A673 (cell line): ENCODE data around the gene DLK2. TPM values are rescaled to one million over a fixed set of nuclear protein-coding genes. Genes with fewer than 3 reads are reported as not detected.
"Not testable (repeated sequence)": the region's sequence is repeated elsewhere in the genome, so short reads cannot be mapped to it uniquely, and the experiment has no call there.

Source experiments
- BruUV-seq: library from RNA; stranded (reverse); fragments of 400-500 nt; replicated peaks from 2 replicates; lab custom pipeline; 2021; lab: Mats Ljungman, UMichigan
- CTCF ChIA-PET: fragments of 300-600 bp; sonication (Branson Sonifier 250); formaldehyde crosslinking; loops from one replicate; lab custom pipeline; 2022; ENCODE audit warnings: antibody characterized with exemption; lab: Charles Lee
- POLR2A ChIA-PET: fragments of 300-600 bp; sonication (Branson Sonifier 250); formaldehyde crosslinking; loops from one replicate; lab custom pipeline; 2022; ENCODE audit warnings: antibody characterized with exemption; ENCODE audit not compliant: low non-redundant PET; lab: Charles Lee
- DNase-seq: peaks from one replicate; pipeline ENCODE4 v3.0.0-alpha.2; 2015; ENCODE audit warnings: low spot score
- H3K27ac ChIP-seq: fragments of 200-600 bp; sonication (generic); 2 replicates; pipeline ENCODE4 v1.5.1; 2016; ENCODE audit warnings: mixed run types, low read depth, mild to moderate bottlenecking, mixed read lengths, antibody characterized with exemption, low read length; ENCODE audit not compliant: poor library complexity, severe bottlenecking
- H3K27me3 ChIP-seq: fragments of 200-600 bp; sonication (generic); replicated peaks from 2 replicates; pipeline ENCODE4 v1.6.1; 2017; ENCODE audit warnings: mixed run types, low read depth, mild to moderate bottlenecking, mixed read lengths, antibody characterized with exemption, low read length; ENCODE audit not compliant: insufficient read depth, poor library complexity
- H3K36me3 ChIP-seq: fragments of 200-600 bp; sonication (generic); 2 replicates; pipeline ENCODE4 v1.6.1; 2016; ENCODE audit warnings: mixed run types, mild to moderate bottlenecking, mixed read lengths, antibody characterized with exemption, low read length; ENCODE audit not compliant: insufficient read depth, poor library complexity, severe bottlenecking
- H3K4me1 ChIP-seq: fragments of 200-600 bp; sonication (generic); 2 replicates; pipeline ENCODE4 v1.6.1; 2017; ENCODE audit warnings: mixed run types, mild to moderate bottlenecking, mixed read lengths, antibody characterized with exemption, low read length; ENCODE audit not compliant: insufficient read depth, poor library complexity, severe bottlenecking
- H3K4me3 ChIP-seq: fragments of 200-600 bp; sonication (generic); 2 replicates; pipeline ENCODE4 v1.5.1; 2016; ENCODE audit warnings: low read depth, mixed run types, mild to moderate bottlenecking, mixed read lengths, low read length; ENCODE audit not compliant: poor library complexity, severe bottlenecking
- H3K9me3 ChIP-seq: fragments of 200-600 bp; sonication (generic); 2 replicates; pipeline ENCODE4 v1.6.1; 2016; ENCODE audit warnings: mixed run types, low read depth, mild to moderate bottlenecking, mixed read lengths, antibody characterized with exemption, low read length; ENCODE audit not compliant: poor library complexity, severe bottlenecking
- CTCF ChIP-seq: fragments of 300-800, 200-600 bp; sonication (generic); conservative IDR thresholded peaks from 2 replicates; pipeline ENCODE4 v1.5.1; 2017; ENCODE audit warnings: low read depth, mild to moderate bottlenecking, antibody characterized with exemption, low read length, moderate library complexity, mixed read lengths
- EZH2 ChIP-seq: fragments of 200-600 bp; sonication (generic); IDR thresholded peaks from 2 replicates; pipeline ENCODE4 v1.6.1; 2017; ENCODE audit warnings: borderline replicate concordance, low read depth, mild to moderate bottlenecking, mixed read lengths, antibody characterized with exemption, low read length; ENCODE audit not compliant: poor library complexity, severe bottlenecking
- intact Hi-C: fragments of 100-400 bp; cut with micrococcal nuclease; formaldehyde crosslinking; loops from one replicate; pipeline ENCODE4 v1.10.0; 2022; ENCODE audit not compliant: unreplicated experiment
- total RNA-seq: library from RNA; stranded (reverse); gene quantifications from 2 replicates; pipeline ENCODE4 v1.2.3, GENCODE V29; 2021

The DLK2 gene
- total RNA-seq, 1 experiment from 2014 or later: 0.67 TPM

GRCh38 chr6:43461936-43462335, 6.6 kb upstream of the DLK2 start:
- no peak overlapping the region for H3K4me3 ChIP-seq
- no peak overlapping the region for H3K27ac ChIP-seq
- POLR2A ChIA-PET: no interaction called here
- TF ChIP-seq EZH2: no peak
- no peak for TF ChIP-seq CTCF
- CTCF ChIA-PET: no interaction called here
- H3K4me1 ChIP-seq: peaks cover 2% of the 10 kb centered on the region
- no peak for DNase-seq
- intact Hi-C loops: no loop called here
- H3K27me3 ChIP-seq: no peaks in the 10 kb centered on the region
- no TSS peak for BruUV-seq
- no peaks in the 10 kb centered on the region for H3K36me3 ChIP-seq
- H3K9me3 ChIP-seq: no peaks in the 10 kb centered on the region

DNA sequence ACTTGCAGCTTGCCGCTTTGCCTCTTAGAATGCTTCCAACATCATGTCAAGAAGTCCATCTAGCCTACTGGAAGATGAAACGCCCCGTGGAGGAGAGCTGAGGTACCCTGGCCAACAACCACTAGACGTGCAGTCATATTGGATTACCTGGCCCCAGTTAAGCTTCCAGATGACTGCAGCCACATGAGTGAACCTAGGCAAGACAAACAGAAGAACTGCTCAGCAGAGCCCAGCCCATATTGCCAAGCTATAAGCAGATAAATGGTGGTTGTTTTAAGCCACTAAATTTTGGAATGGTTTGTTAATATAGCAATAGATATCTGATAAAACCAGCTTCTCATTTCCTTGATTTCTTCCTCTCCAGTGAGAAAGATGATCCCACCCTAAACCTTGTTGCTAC, 4.7 kb upstream of the DLK2 start:
- Histone ChIP-seq H3K9me3 (no peaks in the 10 kb centered on the region), H3K4me1 (peaks cover 6% of the 10 kb centered on the region), H3K36me3 (no peaks in the 10 kb centered on the region), H3K27me3 (no peaks in the 10 kb centered on the region), H3K27ac (no peak overlapping the region), H3K4me3 (no peak overlapping the region)
- BruUV-seq: no TSS peak
- intact Hi-C loops: no loop called here
- CTCF ChIA-PET: no interaction called here
- DNase-seq: no peak
- POLR2A ChIA-PET: no interaction called here
- TF ChIP-seq CTCF: no peak
- TF ChIP-seq EZH2: no peak

DNA sequence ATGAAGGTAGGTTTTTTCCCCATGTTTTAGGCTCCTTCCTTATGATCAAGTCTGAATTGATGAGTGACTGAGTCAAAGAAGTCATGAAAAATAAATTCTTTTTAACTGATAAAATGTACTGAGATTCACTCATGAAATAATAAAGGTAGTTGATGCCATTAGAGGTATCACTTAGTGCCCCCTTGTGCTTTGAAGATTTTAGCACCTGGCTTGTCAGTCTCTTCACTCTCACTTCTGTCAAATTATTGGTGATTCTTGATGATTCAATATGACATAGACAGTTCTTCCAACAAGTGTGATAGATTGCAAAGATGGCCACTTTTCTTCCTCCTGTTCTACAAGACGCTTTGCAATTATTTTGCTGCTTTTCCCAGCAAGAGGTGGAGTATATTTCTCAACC, 4.2 kb upstream of the DLK2 start:
- Histone ChIP-seq H3K36me3 (no peaks in the 10 kb centered on the region), H3K27ac (no peak overlapping the region), H3K4me1 (peaks cover 9% of the 10 kb centered on the region), H3K27me3 (no peaks in the 10 kb centered on the region), H3K4me3 (no peak overlapping the region), H3K9me3 (no peaks in the 10 kb centered on the region)
- POLR2A ChIA-PET: no interaction called here
- intact Hi-C loops: no loop called here
- CTCF ChIA-PET: no interaction called here
- TF ChIP-seq CTCF: no peak
- TF ChIP-seq EZH2: no peak
- no peak for DNase-seq
- BruUV-seq: no TSS peak

DNA sequence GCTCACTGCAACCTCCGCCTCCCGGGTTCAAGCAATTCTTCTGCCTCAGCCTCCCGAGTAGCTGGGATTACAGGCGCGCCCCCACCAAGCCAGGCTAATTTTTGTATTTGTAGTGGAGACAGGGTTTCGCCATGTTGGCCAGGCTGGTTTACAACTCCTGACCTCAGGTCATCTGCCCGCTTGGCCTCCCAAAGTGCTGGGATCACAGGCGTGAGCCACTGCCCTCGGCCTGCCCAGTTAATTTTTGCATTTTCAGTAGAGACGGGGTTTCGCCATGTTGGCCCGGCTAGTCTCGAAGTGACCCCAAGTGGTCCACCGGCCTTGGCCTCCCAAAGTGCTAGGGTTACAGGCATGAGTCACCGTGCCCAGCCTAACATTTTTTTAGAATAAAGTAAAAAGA, 2.8 kb upstream of the DLK2 start:
- BruUV-seq, intact Hi-C loops, POLR2A ChIA-PET, H3K9me3 ChIP-seq, H3K27me3 ChIP-seq, H3K36me3 ChIP-seq, H3K4me1 ChIP-seq, H3K4me3 ChIP-seq, H3K27ac ChIP-seq, DNase-seq: not testable (repeated sequence)
- CTCF ChIA-PET: interaction anchor here (0.6 kb wide), 1 partner anchor 910 kb away, joined by 6 read pairs; no protein-coding TSS in a partner anchor
